ENCODE results near the gene PCNT. TPM values are rescaled to one million over a fixed set of nuclear protein-coding genes. Genes with fewer than 3 reads are reported as not detected.

The PCNT gene
- total and polyA plus RNA-seq, 9 of the 15 experiments (the other 6 are each of a cell fraction or from before 2014, with no cell fraction given), result 9.1 to 53.5 (median 31.3) TPM

GRCh38 chr21:46325073-46325912 lies 1.3 kb downstream of the PCNT start (continued):
- TF ChIP-seq CLOCK (CRISPR knock-in tag; IDR thresholded peaks at IDR 0.05; ENCODE audit: borderline replicate concordance), result no peak
- peak; percentile 67 for TF ChIP-seq SP1 (CRISPR knock-in tag; IDR thresholded peaks at IDR 0.05)
- peak; percentile 16 for TF ChIP-seq KDM5B (IDR thresholded peaks at IDR 0.05; ENCODE audit: insufficient replicate concordance, low read depth, low read length)
- TF ChIP-seq ATF6 (CRISPR knock-in tag; IDR thresholded peaks at IDR 0.05), result peak; percentile 23; the same call in 1 of the 2 replicates
- no peak; the same call in 1 of the 2 replicates for TF ChIP-seq CBX1 (IDR thresholded peaks at IDR 0.05; ENCODE audit: low read depth)
- TF ChIP-seq BCLAF1 (IDR thresholded peaks at IDR 0.05; ENCODE audit: borderline replicate concordance in 1 of 2, control insufficient read depth in 1 of 2, low read depth in 2 of 2, low read length in 1 of 2), result 0 out of 4 replicates have a peak, but pooled peaks of 1 of the 2 experiments have one; percentile 62
- no peak for TF ChIP-seq CBFA2T2 (conservative IDR thresholded peaks at IDR 0.05)
- no peak for TF ChIP-seq DACH1 (IDR thresholded peaks at IDR 0.05; ENCODE audit: partially characterized antibody)
- 0 out of 2 replicates have a peak, but pooled peaks have one; percentile 9 for TF ChIP-seq GATA2 (CRISPR knock-in tag; IDR thresholded peaks at IDR 0.05)
- TF ChIP-seq CREB3L1 (IDR thresholded peaks at IDR 0.05; ENCODE audit: borderline replicate concordance, low read depth), result 0 out of 2 replicates have a peak, but pooled peaks have one; percentile 23
- peak; percentile 65 for TF ChIP-seq FIP1L1 (IDR thresholded peaks at IDR 0.05; ENCODE audit: low read depth, low read length, poor library complexity, severe bottlenecking)
- TF ChIP-seq ZC3H8 (IDR thresholded peaks at IDR 0.05), result no peak
- no peak for TF ChIP-seq ZNF444 (CRISPR knock-in tag; IDR thresholded peaks at IDR 0.05)
- no peak for TF ChIP-seq IRF1 (CRISPR knock-in tag; IDR thresholded peaks at IDR 0.05; ENCODE audit: borderline replicate concordance)
